ENCODE measurements around the gene ACVR1C.

Gene ACVR1C

DNA sequence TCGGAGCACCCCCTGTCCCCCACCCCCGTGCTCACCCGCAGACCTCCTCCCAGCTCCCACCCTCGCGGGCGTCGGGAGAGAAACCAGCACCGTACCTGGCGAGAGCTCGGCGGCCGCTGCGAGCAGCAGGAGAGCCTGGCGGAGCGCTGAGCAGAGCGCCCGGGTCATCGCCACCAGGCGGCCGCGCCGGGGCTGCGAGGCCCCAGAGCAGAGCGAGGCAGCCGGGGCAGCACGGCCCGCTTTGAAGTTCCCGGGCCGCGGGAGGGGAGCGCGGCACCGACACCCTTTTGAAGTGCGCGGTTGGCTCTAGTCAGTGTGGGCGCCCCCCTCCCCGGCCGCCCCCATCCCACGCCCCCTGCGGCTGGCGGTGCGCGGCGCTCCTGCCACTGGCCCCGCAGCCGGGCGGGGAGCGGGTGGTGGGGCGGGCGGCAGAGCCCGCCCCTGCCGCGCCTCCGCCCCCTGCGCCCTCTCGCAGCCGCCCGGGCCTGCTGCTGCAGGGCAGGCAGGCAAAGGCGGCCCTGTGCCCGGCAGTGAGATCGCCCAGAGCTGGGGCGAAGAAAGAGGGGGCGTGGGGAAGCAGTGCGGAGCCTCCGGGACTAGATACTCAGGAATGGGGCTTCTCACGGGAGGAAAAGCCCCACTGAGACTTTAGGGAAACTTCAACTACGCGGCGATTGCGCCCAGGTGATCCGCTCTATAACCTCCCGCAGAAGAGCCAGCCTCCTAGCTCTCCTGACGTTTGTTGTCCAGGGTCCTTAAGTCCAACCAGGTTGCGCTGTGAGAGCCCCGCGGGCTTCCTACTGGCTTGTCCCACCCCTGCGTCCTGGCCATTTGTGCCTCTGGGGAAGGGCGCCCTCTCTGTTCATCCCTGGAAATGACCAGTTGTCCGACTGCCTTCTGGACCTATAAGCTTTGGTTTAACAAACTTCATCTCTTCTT is at the start of gene ACVR1C:
TSS of gene ACVR1C (minus strand) at position 388 of the 939 bp plus-strand sequence. CDS start at position 168, 220 bp downstream.
- ATAC-seq: peak; percentile 95
- TF ChIP-seq ISL1 (CRISPR knock-in tag; IDR thresholded peaks at IDR 0.05): no peak
- no peak for TF ChIP-seq ZNF70 (CRISPR knock-in tag; IDR thresholded peaks at IDR 0.05)
- no peak for TF ChIP-seq CSDC2 (CRISPR knock-in tag; IDR thresholded peaks at IDR 0.05)
- no peak for TF ChIP-seq ZNF8 (CRISPR knock-in tag; IDR thresholded peaks at IDR 0.05)
- TF ChIP-seq, protein P1, sequence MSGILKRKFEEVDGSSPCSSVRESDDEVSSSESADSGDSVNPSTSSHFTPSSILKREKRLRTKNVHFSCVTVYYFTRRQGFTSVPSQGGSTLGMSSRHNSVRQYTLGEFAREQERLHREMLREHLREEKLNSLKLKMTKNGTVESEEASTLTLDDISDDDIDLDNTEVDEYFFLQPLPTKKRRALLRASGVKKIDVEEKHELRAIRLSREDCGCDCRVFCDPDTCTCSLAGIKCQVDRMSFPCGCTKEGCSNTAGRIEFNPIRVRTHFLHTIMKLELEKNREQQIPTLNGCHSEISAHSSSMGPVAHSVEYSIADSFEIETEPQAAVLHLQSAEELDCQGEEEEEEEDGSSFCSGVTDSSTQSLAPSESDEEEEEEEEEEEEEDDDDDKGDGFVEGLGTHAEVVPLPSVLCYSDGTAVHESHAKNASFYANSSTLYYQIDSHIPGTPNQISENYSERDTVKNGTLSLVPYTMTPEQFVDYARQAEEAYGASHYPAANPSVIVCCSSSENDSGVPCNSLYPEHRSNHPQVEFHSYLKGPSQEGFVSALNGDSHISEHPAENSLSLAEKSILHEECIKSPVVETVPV (CRISPR knock-in tag; IDR thresholded peaks at IDR 0.05): no peak
- no peak for TF ChIP-seq ZC3H10 (CRISPR knock-in tag; IDR thresholded peaks at IDR 0.05)
- TF ChIP-seq ZNF565 (CRISPR knock-in tag; conservative IDR thresholded peaks at IDR 0.05; ENCODE audit: low read depth): no peak
- TF ChIP-seq GLIS3 (CRISPR knock-in tag; IDR thresholded peaks at IDR 0.05): no peak

DNA sequence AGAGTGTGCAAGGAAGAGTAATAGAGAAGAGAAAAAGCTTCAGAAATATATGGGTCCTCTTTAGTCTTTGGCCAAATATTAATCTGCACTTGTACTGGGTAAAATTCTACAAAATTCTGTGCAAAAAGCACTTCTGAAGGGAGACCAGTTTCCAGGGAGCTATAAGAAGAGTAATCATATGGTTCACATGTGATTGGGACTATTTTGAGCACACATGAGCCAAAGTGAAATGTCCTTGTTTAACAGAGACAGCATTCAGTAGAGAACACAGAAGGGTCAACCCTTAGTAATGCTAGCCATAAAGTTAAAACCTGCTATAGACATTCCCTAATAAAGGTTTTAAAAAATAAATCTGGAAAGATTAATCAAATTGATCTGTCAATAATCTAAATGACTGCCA is 49.3 kb upstream of the ACVR1C start:
- TF ChIP-seq OSR1 (CRISPR knock-in tag; IDR thresholded peaks at IDR 0.05) (no peak), ISL1 (CRISPR knock-in tag; IDR thresholded peaks at IDR 0.05) (no peak), GLIS3 (CRISPR knock-in tag; IDR thresholded peaks at IDR 0.05) (no peak), ZFP30 (CRISPR knock-in tag; IDR thresholded peaks at IDR 0.05) (no peak), CSDC2 (CRISPR knock-in tag; IDR thresholded peaks at IDR 0.05) (no peak), ZFP3 (CRISPR knock-in tag; IDR thresholded peaks at IDR 0.05) (no peak), ZNF8 (CRISPR knock-in tag; IDR thresholded peaks at IDR 0.05) (no peak), ZNF70 (CRISPR knock-in tag; IDR thresholded peaks at IDR 0.05) (no peak)
- ATAC-seq: no peak

DNA sequence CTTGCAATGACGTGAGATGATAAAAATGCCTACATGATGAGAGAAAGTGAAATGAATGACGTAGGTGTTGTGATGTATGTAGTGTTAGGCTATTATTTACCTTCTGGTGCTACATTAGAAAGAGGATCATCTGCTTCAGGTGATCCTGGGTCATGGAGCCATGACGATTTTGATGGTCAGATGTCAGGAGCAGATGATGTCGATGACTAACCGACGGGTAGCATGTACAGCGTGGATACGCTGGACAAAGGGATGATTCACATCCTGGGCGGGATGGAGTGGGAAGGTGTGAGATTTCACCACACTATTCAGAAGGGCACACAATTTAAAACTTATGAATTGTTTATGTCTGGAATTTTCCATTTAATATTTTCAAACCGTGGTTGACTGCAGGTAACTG is 43.5 kb upstream of the ACVR1C start:
- ATAC-seq: no peak
- TF ChIP-seq TCF4 (CRISPR knock-in tag; IDR thresholded peaks at IDR 0.05; ENCODE audit: borderline replicate concordance) (no peak), ZFP3 (CRISPR knock-in tag; IDR thresholded peaks at IDR 0.05) (no peak), TOX (CRISPR knock-in tag; IDR thresholded peaks at IDR 0.05; ENCODE audit: borderline replicate concordance) (no peak), CSDC2 (CRISPR knock-in tag; IDR thresholded peaks at IDR 0.05) (no peak), ZFP30 (CRISPR knock-in tag; IDR thresholded peaks at IDR 0.05) (no peak), GLIS3 (CRISPR knock-in tag; IDR thresholded peaks at IDR 0.05) (no peak), SNAI2 (CRISPR knock-in tag; IDR thresholded peaks at IDR 0.05) (no peak)
- TF ChIP-seq, protein P2, sequence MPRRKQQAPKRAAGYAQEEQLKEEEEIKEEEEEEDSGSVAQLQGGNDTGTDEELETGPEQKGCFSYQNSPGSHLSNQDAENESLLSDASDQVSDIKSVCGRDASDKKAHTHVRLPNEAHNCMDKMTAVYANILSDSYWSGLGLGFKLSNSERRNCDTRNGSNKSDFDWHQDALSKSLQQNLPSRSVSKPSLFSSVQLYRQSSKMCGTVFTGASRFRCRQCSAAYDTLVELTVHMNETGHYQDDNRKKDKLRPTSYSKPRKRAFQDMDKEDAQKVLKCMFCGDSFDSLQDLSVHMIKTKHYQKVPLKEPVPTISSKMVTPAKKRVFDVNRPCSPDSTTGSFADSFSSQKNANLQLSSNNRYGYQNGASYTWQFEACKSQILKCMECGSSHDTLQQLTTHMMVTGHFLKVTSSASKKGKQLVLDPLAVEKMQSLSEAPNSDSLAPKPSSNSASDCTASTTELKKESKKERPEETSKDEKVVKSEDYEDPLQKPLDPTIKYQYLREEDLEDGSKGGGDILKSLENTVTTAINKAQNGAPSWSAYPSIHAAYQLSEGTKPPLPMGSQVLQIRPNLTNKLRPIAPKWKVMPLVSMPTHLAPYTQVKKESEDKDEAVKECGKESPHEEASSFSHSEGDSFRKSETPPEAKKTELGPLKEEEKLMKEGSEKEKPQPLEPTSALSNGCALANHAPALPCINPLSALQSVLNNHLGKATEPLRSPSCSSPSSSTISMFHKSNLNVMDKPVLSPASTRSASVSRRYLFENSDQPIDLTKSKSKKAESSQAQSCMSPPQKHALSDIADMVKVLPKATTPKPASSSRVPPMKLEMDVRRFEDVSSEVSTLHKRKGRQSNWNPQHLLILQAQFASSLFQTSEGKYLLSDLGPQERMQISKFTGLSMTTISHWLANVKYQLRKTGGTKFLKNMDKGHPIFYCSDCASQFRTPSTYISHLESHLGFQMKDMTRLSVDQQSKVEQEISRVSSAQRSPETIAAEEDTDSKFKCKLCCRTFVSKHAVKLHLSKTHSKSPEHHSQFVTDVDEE (CRISPR knock-in tag; IDR thresholded peaks at IDR 0.05): no peak
- TF ChIP-seq, protein P3, sequence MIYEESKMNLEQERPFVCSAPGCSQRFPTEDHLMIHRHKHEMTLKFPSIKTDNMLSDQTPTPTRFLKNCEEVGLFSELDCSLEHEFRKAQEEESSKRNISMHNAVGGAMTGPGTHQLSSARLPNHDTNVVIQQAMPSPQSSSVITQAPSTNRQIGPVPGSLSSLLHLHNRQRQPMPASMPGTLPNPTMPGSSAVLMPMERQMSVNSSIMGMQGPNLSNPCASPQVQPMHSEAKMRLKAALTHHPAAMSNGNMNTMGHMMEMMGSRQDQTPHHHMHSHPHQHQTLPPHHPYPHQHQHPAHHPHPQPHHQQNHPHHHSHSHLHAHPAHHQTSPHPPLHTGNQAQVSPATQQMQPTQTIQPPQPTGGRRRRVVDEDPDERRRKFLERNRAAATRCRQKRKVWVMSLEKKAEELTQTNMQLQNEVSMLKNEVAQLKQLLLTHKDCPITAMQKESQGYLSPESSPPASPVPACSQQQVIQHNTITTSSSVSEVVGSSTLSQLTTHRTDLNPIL (CRISPR knock-in tag; IDR thresholded peaks at IDR 0.05; ENCODE audit: low read depth): no peak

DNA sequence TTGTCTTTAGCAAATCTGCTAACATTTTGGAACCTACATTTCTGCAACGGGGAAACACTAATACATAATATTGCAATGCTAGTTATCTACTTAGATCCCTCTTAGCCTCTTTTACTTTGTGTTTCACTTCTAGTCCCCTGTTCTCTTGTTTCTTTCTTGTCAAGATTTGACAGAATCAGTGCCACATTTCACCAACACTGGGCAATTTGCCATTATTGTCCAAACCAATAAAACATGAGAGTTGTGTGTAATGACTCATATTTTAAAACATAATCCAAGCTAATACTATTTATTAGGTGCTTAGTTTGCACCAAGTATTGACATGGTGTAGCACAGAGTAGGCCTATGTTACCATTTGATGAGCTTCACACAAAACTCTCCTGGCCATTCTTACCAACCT is 33.7 kb upstream of the ACVR1C start:
- TF ChIP-seq ZNF565 (CRISPR knock-in tag; conservative IDR thresholded peaks at IDR 0.05; ENCODE audit: low read depth) (no peak), BACH2 (CRISPR knock-in tag; IDR thresholded peaks at IDR 0.05; ENCODE audit: borderline replicate concordance) (no peak), TOX (CRISPR knock-in tag; IDR thresholded peaks at IDR 0.05; ENCODE audit: borderline replicate concordance) (0 out of 2 replicates have a peak, but pooled peaks have one; percentile 17)
- peak; percentile 24; the same call in 2 of the 3 replicates for ATAC-seq

DNA sequence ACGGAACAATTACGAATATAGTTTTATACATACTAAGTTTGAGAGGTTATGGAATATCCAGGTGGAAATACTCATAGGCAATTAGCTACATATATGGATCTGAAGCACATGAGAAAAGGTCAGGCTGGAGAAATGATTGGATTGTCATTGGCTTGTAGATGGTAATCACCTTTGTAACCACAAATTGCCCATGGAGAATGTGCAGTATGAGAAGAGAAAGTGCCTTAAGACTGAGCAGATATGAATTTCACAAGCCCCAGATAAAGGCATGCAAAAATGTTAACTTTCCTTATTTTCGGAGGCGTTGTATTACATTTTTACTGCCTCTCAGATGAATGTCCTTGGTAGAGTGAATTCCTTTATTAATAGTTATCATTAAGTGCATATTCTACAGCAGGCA is 33.1 kb upstream of the ACVR1C start:
- no peak for TF ChIP-seq OSR1 (CRISPR knock-in tag; IDR thresholded peaks at IDR 0.05)
- no peak for TF ChIP-seq ZC3H10 (CRISPR knock-in tag; IDR thresholded peaks at IDR 0.05)
- no peak for TF ChIP-seq ARNTL (CRISPR knock-in tag; IDR thresholded peaks at IDR 0.05; ENCODE audit: borderline replicate concordance, low read depth)
- TF ChIP-seq ZNF8 (CRISPR knock-in tag; IDR thresholded peaks at IDR 0.05): no peak
- TF ChIP-seq, protein P4, sequence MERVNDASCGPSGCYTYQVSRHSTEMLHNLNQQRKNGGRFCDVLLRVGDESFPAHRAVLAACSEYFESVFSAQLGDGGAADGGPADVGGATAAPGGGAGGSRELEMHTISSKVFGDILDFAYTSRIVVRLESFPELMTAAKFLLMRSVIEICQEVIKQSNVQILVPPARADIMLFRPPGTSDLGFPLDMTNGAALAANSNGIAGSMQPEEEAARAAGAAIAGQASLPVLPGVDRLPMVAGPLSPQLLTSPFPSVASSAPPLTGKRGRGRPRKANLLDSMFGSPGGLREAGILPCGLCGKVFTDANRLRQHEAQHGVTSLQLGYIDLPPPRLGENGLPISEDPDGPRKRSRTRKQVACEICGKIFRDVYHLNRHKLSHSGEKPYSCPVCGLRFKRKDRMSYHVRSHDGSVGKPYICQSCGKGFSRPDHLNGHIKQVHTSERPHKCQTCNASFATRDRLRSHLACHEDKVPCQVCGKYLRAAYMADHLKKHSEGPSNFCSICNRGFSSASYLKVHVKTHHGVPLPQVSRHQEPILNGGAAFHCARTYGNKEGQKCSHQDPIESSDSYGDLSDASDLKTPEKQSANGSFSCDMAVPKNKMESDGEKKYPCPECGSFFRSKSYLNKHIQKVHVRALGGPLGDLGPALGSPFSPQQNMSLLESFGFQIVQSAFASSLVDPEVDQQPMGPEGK (CRISPR knock-in tag; IDR thresholded peaks at IDR 0.05; ENCODE audit: borderline replicate concordance): no peak
- TF ChIP-seq ZFP3 (CRISPR knock-in tag; IDR thresholded peaks at IDR 0.05): no peak
- TF ChIP-seq ZNF565 (CRISPR knock-in tag; conservative IDR thresholded peaks at IDR 0.05; ENCODE audit: low read depth): no peak

More for the DNA sequence above, 33.1 kb upstream of the ACVR1C start:
- ATAC-seq: no peak
